Smooth muscle cell (in vitro differentiated cells): ENCODE results near the gene TSHZ2. TPM values are rescaled to one million over a fixed set of nuclear protein-coding genes. Genes with fewer than 3 reads are reported as not detected.
"Not testable (repeated sequence)": the region's sequence is repeated elsewhere in the genome, so short reads cannot be mapped to it uniquely, and the experiment has no call there.

Source experiments
- DNase-seq: peaks from one replicate; lab custom pipeline; 2025; ENCODE audit not compliant: unreplicated experiment; lab: John Stamatoyannopoulos, UW
- H2AFZ ChIP-seq: fragments of 200-600 bp; sonication (generic); 2 replicates; pipeline ENCODE4 v1.6.0; 2016; ENCODE audit warnings: antibody characterized with exemption, low read depth, mild to moderate bottlenecking
- H3F3A ChIP-seq: fragments of 200-600 bp; sonication (generic); 2 replicates; pipeline ENCODE4 v1.6.0; 2017; ENCODE audit warnings: antibody characterized with exemption, low read depth
- H3K27ac ChIP-seq: fragments of 200-600 bp; sonication (generic); 2 replicates; pipeline ENCODE4 v1.5.1; 2016; ENCODE audit warnings: low read depth, mild to moderate bottlenecking
- H3K27me3 ChIP-seq: fragments of 200-600 bp; sonication (generic); 2 replicates; pipeline ENCODE4 v1.6.1; 2016; ENCODE audit warnings: low read depth, mild to moderate bottlenecking
- H3K36me3 ChIP-seq: fragments of 200-600 bp; sonication (generic); 2 replicates; pipeline ENCODE4 v1.5.1; 2016; ENCODE audit warnings: low read depth
- H3K4me1 ChIP-seq: fragments of 200-600 bp; sonication (generic); 2 replicates; pipeline ENCODE4 v1.5.1; 2016; ENCODE audit warnings: low read depth
- H3K4me2 ChIP-seq: fragments of 200-600 bp; sonication (generic); 2 replicates; pipeline ENCODE4 v1.6.0; 2016; ENCODE audit warnings: mild to moderate bottlenecking
- H3K4me3 ChIP-seq: fragments of 200-600 bp; sonication (generic); 2 replicates; pipeline ENCODE4 v1.5.1; 2016; ENCODE audit warnings: mild to moderate bottlenecking
- H3K79me2 ChIP-seq: fragments of 200-600 bp; sonication (generic); 2 replicates; pipeline ENCODE4 v1.6.0; 2016; ENCODE audit warnings: low read depth, mild to moderate bottlenecking
- H3K9ac ChIP-seq: fragments of 200-600 bp; sonication (generic); 2 replicates; pipeline ENCODE4 v1.6.0; 2016; ENCODE audit warnings: low read depth
- H3K9me3 ChIP-seq: fragments of 200-600 bp; sonication (generic); replicated peaks from 2 replicates; pipeline ENCODE4 v1.5.1; 2016; ENCODE audit warnings: low read depth
- H4K20me1 ChIP-seq: fragments of 200-600 bp; sonication (generic); 2 replicates; pipeline ENCODE4 v1.6.0; 2016; ENCODE audit warnings: low read depth
- WGBS: methylation state at CpG from one replicate; pipeline ENCODE4 v1.1.7; 2016; ENCODE audit warnings: low lambda C conversion rate; 5-methylcytosine and 5-hydroxymethylcytosine counted together
- polyA plus RNA-seq: library from polyadenylated mRNA; unstranded; fragments of >200 nt; fragmentation: Nextera tagmentation; extraction: Ambion mirVana; gene quantifications from 2 replicates; pipeline ENCODE4 v1.2.1, GENCODE V29; 2016
- total RNA-seq: library from RNA; depleted of rRNA; stranded (reverse); fragments of >200 nt; gene quantifications from 2 replicates; pipeline ENCODE4 v1.2.3, GENCODE V29; 2014
- TF ChIP-seq, protein P1 (sequence below): fragments of 200-600 bp; sonication (generic); IDR thresholded peaks from 2 replicates; pipeline ENCODE4 v1.5.1; 2017; ENCODE audit warnings: borderline replicate concordance, mild to moderate bottlenecking, antibody characterized with exemption; ENCODE audit not compliant: insufficient read depth, poor library complexity, severe bottlenecking

TSHZ2 gene
- total and polyA plus RNA-seq, 2 experiments from 2014 or later: 4.8 to 6.6 TPM

DNA sequence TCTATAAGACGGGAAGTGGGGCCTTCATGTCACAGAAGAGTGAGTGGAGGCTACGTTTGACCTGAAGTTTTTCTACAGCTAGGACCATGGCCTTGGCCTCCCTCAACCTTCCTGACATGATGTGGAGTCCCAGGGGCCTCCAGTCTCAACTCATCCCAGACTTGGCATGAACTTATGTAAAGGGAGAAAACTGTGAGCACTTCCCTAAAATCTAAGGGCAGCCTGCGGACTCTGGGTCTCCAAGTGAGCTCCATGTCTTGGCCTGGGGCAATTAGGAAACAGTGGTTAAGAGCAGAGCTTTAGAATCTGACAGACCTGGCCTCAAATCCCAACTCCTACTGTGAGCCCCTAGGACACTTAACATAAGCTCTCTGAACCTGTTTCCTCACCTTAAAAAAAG lies 439.0 kb downstream of the TSHZ2 start:
- no peak for DNase-seq
- H4K20me1 ChIP-seq: no peaks in the 10 kb centered on the region
- H2AFZ ChIP-seq: no peak overlapping the region
- no peaks in the 10 kb centered on the region for H3K79me2 ChIP-seq
- no peaks in the 10 kb centered on the region for H3K36me3 ChIP-seq
- WGBS: 99% methylated on average over 3 of the region's 3 CpGs
- no peaks in the 10 kb centered on the region for H3K9me3 ChIP-seq
- no peak overlapping the region for H3K4me3 ChIP-seq
- H3K4me1 ChIP-seq: peaks cover 22% of the 10 kb centered on the region
- H3K27me3 ChIP-seq: no peaks in the 10 kb centered on the region
- no peaks in the 10 kb centered on the region for H3F3A ChIP-seq
- H3K9ac ChIP-seq: no peak overlapping the region
- H3K4me2 ChIP-seq: no peak overlapping the region
- TF ChIP-seq, protein P1, sequence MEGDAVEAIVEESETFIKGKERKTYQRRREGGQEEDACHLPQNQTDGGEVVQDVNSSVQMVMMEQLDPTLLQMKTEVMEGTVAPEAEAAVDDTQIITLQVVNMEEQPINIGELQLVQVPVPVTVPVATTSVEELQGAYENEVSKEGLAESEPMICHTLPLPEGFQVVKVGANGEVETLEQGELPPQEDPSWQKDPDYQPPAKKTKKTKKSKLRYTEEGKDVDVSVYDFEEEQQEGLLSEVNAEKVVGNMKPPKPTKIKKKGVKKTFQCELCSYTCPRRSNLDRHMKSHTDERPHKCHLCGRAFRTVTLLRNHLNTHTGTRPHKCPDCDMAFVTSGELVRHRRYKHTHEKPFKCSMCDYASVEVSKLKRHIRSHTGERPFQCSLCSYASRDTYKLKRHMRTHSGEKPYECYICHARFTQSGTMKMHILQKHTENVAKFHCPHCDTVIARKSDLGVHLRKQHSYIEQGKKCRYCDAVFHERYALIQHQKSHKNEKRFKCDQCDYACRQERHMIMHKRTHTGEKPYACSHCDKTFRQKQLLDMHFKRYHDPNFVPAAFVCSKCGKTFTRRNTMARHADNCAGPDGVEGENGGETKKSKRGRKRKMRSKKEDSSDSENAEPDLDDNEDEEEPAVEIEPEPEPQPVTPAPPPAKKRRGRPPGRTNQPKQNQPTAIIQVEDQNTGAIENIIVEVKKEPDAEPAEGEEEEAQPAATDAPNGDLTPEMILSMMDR: no peak
- H3K27ac ChIP-seq: no peak overlapping the region

DNA sequence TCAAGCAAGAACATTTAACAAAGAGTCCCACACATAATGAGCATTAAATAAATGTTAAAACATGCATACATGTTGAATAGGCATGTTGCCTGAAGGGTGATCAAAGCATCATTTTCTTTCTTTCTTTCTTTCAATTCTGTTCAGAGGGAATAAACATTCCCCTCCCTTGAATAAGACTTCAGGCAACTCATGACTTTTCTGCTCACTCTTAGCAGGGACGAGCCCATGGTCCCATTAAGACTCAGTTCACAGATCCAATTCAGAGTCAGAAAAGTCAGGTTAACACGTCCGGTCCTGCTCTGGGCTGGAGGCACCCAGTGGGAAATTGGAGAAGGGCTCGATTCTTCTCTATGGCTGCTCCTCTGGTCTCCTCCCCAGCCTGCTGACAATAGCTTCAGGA lies 439.7 kb downstream of the TSHZ2 start:
- Histone ChIP-seq H3K4me3 (no peak overlapping the region), H2AFZ (no peak overlapping the region), H3K27me3 (no peaks in the 10 kb centered on the region), H3K4me2 (no peak overlapping the region), H3K79me2 (no peaks in the 10 kb centered on the region), H3K27ac (no peak overlapping the region), H3K9me3 (no peaks in the 10 kb centered on the region), H3K36me3 (no peaks in the 10 kb centered on the region), H3F3A (no peaks in the 10 kb centered on the region), H4K20me1 (no peaks in the 10 kb centered on the region), H3K9ac (no peak overlapping the region), H3K4me1 (peaks cover 22% of the 10 kb centered on the region)
- 85% methylated on average over 4 of the region's 4 CpGs for WGBS
- TF ChIP-seq, protein P1: no peak
- DNase-seq: no peak

DNA sequence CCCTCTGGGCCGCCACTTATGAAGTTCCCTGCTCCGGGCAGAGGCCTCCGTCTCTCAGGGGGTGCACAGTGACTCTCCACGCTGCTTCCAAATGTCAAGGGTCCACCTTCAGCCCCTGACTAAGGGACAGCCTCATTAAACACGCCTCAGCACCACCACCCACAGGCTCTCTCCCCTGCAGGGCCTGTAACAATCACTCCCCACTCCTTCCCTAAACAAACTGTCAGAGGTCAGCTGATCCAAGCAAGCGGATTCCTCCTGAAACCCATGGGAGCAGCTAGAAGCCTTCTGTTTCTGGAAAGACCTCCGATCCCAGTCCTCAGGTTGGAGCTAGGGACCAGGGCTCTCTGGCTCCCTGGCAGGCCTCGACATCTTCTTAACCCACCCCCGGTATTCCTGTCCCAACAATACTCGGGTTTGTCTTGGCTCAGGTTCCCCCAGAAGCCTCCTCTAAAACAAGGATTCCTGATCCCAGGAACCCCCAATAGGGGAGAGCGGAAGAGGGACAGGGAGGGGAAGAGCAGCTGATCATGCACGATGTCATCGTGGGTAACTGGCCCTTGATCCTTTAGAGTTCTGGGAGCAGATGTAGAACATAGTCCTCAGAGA lies 440.5 kb downstream of the TSHZ2 start:
- no peak for DNase-seq
- Histone ChIP-seq H3K9ac (no peak overlapping the region), H3K36me3 (no peaks in the 10 kb centered on the region), H3K4me3 (no peak overlapping the region), H2AFZ (no peak overlapping the region), H3K79me2 (no peaks in the 10 kb centered on the region), H3F3A (no peaks in the 10 kb centered on the region), H4K20me1 (no peaks in the 10 kb centered on the region), H3K27ac (no peak overlapping the region), H3K9me3 (no peaks in the 10 kb centered on the region), H3K4me1 (peaks cover 22% of the 10 kb centered on the region), H3K27me3 (no peaks in the 10 kb centered on the region), H3K4me2 (no peak overlapping the region)
- WGBS: 75% methylated on average over 13 of the region's 13 CpGs
- TF ChIP-seq, protein P1: no peak

DNA sequence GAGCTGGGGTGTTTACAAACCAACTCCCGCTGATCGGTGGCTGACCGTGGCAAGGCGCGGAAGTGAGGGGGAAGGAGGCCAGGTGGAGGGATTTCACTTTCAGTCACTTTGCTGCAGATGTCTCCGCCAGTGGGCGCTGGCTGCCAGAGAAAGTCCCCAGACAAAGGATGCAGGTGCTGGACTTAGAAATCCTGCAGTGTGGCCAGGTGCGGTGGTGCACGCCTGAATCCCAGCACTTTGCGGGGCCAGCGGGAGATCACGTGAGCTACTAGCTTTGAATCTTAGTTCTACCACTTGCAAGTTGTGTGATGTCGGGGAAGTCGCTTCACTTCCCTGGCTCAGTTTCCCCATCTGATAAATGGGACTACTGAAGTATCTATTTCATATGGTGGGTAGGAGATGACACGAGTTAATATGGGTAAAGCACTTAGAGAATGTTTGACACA lies 441.1 kb downstream of the TSHZ2 start:
- no peaks in the 10 kb centered on the region for H3K36me3 ChIP-seq
- TF ChIP-seq, protein P1: peak; percentile 22
- H2AFZ ChIP-seq: no peak overlapping the region
- no peak for DNase-seq
- H3K9ac ChIP-seq: no peak overlapping the region
- no peaks in the 10 kb centered on the region for H3K27me3 ChIP-seq
- H3K79me2 ChIP-seq: no peaks in the 10 kb centered on the region
- H4K20me1 ChIP-seq: no peaks in the 10 kb centered on the region
- no peaks in the 10 kb centered on the region for H3K9me3 ChIP-seq
- H3F3A ChIP-seq: no peaks in the 10 kb centered on the region
- no peak overlapping the region for H3K4me3 ChIP-seq
- no peak overlapping the region for H3K27ac ChIP-seq
- H3K4me1 ChIP-seq: peaks cover 22% of the 10 kb centered on the region
- 33% methylated on average over 15 of the region's 15 CpGs for WGBS
- no peak overlapping the region for H3K4me2 ChIP-seq

DNA sequence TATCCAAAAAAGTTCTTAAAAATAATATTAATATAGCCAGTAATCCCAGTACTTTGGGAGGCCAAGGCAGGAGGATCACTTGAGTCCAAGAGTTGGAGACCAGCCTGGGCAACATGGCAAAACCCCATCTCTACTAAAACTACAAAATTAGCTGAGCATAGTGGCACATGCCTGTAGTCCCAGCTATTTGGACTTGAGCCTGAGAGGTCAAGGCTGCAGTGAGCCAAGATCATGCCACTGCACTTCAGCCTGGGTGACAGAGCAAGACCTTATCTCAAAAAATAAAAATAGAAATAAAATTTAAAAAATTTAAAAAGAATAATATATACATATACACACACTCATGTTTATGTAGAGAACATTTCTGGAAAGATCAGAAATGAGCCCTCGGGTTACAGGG lies 441.7 kb downstream of the TSHZ2 start:
- not testable (repeated sequence) for H3K27ac ChIP-seq, H3K4me2 ChIP-seq, H3K4me3 ChIP-seq, H3K79me2 ChIP-seq, H3K27me3 ChIP-seq, H3F3A ChIP-seq, DNase-seq, H3K36me3 ChIP-seq, H3K9me3 ChIP-seq, H2AFZ ChIP-seq, H3K9ac ChIP-seq, H4K20me1 ChIP-seq
- 91% methylated on average over 1 of the region's 1 CpG for WGBS
- peaks cover 18% of the 10 kb centered on the region for H3K4me1 ChIP-seq
